HFF-Myc (cell line): ENCODE results near the gene TMCC3.

ENCODE experiments used
- DNase-seq: peaks from one replicate; pipeline ENCODE4 v3.0.0-alpha.2; 2011; ENCODE audit warnings: low read depth; ENCODE audit errors: extremely low read depth
- H3K4me3 ChIP-seq: replicated peaks from 2 replicates; pipeline ENCODE4 v1.5.1; 2011; ENCODE audit warnings: low read depth, mild to moderate bottlenecking, control low read depth, low read length
- CTCF ChIP-seq: IDR thresholded peaks from 2 replicates; pipeline ENCODE4 v1.5.1; 2012; ENCODE audit warnings: mild to moderate bottlenecking, low read depth, low read length, control low read depth; ENCODE audit errors: missing control alignments

TMCC3 gene

GRCh38 chr12:94561943-94562411 is 88.4 kb downstream of the TMCC3 start:
- no peak overlapping the region for H3K4me3 ChIP-seq
- TF ChIP-seq CTCF, result no peak
- no peak for DNase-seq

- TF ChIP-seq CTCF, result no peak
- DNase-seq, result no peak
- H3K4me3 ChIP-seq, result no peak overlapping the region
Measured at GRCh38 chr12:94560431-94561221, 89.7 kb downstream of the TMCC3 start.

GRCh38 chr12:94558612-94559011 is 91.7 kb downstream of the TMCC3 start:
- H3K4me3 ChIP-seq, result no peak overlapping the region
- no peak for DNase-seq
- TF ChIP-seq CTCF, result no peak

- no peak overlapping the region for H3K4me3 ChIP-seq
- TF ChIP-seq CTCF, result no peak
- no peak for DNase-seq
Measured at GRCh38 chr12:94557746-94558295, 92.5 kb downstream of the TMCC3 start.

GRCh38 chr12:94555687-94556086 is 94.7 kb downstream of the TMCC3 start:
- TF ChIP-seq CTCF, result no peak
- DNase-seq, result no peak
- H3K4me3 ChIP-seq, result no peak overlapping the region

- TF ChIP-seq CTCF, result no peak
- DNase-seq, result no peak
- no peak overlapping the region for H3K4me3 ChIP-seq
Measured at GRCh38 chr12:94553875-94554274, 96.5 kb downstream of the TMCC3 start.

- DNase-seq, result no peak
- no peak overlapping the region for H3K4me3 ChIP-seq
Measured at GRCh38 chr12:94553130-94553519, 97.2 kb downstream of the TMCC3 start.

More at GRCh38 chr12:94553130-94553519, 97.2 kb downstream of the TMCC3 start:
- no peak for TF ChIP-seq CTCF
